GM18909 (cell line): ENCODE results near the gene UBR1.
"Not testable (repeated sequence)": the region's sequence is repeated elsewhere in the genome, so short reads cannot be mapped to it uniquely, and the experiment has no call there.

Source experiments
- ATAC-seq: cut with Tn5 transposase; IDR thresholded peaks from one replicate; pipeline ENCODE4 v1.9.1; 2021; ENCODE audit warnings: mild to moderate bottlenecking; ENCODE audit not compliant: unreplicated experiment, poor library complexity

Gene UBR1

GRCh38 chr15:42984493-42985034, 121.3 kb downstream of the UBR1 start:
- ATAC-seq, result no peak

DNA sequence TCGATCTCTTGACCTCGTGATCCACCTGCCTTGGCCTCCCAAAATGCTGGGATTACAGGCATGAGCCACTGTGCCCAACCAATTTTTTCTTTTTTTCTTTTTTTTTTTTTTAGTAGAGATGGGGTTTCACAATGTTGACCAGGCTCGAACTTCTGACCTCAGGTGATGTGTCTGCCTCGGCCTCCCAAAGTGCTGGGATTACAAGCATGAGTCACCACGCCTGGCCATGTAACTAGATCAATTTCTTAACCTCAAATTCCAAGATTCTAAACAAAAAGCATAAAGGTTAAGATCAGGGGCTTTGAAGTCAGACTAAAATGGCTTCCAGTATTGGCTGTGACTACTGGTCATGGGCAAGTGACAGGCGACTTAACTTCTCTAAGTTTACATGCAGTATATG, 126.7 kb downstream of the UBR1 start:
- not testable (repeated sequence) for ATAC-seq

DNA sequence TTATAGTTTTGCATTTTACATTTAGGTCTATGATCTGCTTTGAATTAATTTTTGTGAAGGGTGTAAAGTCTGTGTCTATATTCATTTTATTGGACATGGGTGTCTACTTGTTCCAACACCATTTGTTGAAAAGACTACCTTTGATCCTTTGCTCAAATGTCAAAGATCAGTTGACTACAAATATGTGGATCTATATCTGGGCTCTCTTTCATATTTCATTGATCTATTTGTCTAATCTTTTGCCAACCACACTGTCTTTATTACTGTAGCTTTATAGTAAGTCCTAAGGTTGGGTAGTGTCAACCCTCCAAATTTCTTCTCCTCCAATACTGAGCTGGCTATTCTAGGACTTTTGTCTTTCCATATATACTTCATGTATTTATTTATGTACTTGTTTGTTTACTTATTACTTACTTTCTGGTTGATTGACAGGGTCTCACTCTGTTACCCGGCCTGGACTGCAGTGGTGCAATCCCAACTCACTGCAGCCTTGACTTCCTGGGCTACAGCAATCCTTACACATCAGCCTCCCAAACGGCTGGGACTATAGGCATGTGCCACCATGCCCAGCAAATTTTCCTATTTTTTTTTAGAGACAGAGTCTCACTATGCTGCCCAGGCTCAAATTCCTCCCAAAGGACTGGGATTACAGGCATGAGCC, 131.5 kb downstream of the UBR1 start:
- ATAC-seq, result no peak

DNA sequence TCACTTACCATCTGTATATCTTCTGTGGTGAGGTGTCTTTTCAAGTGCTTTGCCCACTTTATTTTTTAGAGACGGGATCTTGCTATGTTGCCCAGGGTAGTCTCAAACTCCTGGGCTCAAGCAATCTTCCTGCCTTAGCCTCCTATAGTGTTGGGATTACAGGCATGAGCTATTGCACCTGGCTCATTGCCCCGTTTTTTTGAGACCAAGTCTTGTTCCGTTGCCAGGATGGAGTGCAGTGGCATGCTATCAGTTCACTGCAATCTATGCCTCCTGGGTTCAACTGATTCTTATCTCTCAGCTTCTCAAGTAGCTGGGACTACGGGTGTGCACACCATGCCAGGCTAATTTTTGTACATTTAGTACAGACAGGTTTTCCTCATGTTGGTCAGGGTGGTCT, 132.7 kb downstream of the UBR1 start:
- no peak for ATAC-seq

DNA sequence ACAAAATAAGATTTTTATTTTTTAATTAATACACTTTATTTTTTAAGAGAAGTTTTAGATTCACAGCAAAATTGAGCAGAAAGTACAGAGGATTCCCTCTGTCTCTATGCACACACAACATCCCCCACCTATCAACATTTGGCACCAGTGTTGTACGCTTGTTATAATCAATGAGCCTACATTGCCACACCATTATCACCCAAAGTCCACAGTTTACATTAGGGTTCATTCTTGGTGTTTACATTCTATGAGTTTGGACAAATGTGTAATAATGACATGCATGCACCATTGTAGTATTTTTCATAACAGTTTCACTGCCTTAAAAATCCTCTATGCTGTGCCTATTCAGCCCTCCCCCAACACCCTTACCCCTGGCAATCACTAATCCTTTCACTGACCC, 134.0 kb downstream of the UBR1 start:
- ATAC-seq, result no peak

- ATAC-seq, result no peak
Observed at GRCh38 chr15:42964476-42964875, 141.4 kb downstream of the UBR1 start.

DNA sequence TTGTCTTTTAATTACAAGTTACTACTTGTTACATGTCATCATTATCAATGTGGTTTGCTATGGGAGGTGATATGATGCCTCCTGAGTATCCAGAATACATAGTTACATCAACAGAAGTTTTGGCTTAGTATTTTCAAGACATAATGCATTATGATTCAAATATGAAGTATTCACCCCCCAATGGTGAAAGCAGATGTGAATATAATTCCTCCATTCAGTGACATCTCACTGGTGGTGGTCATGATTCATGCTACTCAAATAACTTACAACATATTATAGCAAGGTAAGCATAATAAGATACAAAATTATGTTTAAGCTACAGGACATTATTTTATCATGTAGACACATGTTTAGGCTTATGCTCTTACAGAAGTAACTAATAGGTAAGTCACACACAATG, 150.3 kb downstream of the UBR1 start:
- no peak for ATAC-seq

DNA sequence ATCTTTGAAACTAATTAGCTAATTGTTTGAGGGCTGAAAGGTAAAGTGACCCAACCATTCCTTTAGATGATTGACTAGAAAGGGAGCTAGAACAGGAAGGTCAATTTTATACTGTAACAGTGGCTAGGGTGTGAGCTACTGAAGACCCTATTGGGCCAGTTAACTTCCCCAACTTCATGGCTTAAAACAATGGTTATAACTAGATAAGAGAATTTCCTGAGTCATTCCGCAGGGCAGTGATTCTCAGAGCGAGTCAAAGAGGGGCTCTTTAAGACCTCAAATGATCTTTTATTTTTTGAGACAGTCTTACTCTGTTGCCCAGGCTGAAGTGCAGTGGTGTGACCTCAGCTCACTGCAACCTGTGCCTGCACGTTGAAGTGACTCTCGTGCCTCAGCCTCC, 151.5 kb downstream of the UBR1 start:
- ATAC-seq, result no peak

- not testable (repeated sequence) for ATAC-seq
Observed at GRCh38 chr15:42948898-42949297, 156.9 kb downstream of the UBR1 start.

DNA sequence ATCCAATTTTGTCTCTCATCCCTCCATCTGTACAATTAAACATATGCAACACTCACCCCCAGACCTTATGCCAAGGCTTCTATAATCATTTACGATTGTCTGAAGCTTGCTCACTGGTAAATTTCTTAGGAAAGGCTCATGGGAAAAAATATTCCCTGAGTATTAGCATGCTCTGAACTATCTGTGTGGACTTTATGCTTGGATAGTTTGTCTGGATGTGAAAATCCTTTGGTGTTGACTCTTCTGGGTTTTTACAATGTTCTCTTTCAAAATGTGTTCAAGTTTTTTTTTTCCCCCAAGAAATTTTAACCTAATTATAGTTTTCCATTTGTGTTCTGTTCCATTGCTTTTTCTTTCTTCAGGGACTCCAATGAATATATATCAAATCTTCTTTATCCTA, 165.3 kb downstream of the UBR1 start:
- no peak for ATAC-seq

DNA sequence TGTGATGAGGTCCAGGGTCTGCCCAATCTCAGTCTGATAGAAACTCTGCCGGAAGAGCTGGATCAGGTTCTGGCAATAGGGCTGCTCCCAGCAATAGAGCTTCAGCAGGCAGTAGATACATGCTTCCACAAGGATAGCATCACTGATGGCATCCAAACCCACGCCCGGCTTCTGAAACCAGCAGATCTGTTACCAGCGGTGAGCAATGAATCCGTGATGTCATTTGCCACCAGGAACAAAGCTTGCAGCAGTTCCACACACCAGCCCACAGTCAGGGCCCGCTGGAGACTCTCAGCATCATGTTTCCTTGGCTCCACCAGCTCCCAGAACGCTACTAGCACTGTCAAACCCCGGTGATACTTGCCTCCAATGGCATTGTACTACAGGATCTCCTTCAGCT, 166.0 kb downstream of the UBR1 start:
- ATAC-seq, result no peak

DNA sequence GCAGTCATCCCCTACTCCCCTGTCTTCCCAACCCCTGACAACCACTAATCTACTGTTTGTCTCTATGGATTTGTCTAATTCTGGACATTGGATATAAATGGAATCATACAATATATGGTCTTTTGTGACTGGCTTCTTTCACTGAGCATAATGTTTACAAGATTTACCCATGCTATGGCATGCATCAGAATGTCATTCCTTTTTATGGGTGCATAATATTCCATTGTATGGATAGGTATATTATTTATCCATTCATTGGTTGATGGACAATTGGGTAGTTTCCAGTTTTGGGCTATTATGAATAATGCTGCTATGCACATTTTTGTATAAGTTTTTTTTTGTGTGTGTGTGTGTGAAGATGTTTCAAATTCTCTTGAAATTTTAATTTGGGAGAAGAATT, 168.7 kb downstream of the UBR1 start:
- ATAC-seq, result no peak

DNA sequence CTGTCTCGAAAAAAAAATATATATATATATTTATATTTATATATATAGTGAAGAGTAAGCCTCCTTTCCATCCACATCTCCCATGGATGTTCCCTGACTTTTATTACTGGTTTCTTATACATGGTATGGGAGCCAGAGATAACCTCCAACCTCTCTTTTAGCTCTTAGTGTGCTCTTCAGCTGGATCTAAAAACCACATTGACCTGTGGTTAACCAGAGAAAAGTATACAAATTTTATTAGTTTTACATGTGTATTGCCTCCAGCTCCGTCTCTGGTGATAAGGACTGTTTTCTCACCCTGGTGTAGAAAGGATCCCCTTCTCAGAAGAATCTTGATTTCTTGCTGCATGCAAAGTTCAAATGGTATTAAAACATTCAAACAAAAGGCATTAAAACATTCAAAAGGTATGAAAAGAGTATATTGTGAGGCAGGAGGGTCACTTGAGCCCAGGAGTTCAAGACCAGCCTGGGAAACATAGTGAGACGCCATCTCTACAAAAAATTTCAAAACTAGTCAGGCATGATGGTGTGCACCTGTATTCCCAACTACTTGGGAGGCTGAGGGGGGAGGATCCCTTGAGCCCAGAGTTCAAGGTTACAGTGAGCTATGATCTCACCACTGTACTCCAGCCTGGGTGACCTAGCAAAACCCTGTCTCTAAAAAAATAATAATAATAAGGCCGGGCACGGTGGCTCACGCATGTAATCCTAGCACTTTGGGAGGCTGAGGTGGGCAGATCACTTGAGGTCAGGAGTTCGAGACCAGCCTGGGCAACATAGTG, 171.8 kb downstream of the UBR1 start:
- no peak for ATAC-seq

GRCh38 chr15:42932833-42933515, 172.9 kb downstream of the UBR1 start:
- ATAC-seq, result no peak

DNA sequence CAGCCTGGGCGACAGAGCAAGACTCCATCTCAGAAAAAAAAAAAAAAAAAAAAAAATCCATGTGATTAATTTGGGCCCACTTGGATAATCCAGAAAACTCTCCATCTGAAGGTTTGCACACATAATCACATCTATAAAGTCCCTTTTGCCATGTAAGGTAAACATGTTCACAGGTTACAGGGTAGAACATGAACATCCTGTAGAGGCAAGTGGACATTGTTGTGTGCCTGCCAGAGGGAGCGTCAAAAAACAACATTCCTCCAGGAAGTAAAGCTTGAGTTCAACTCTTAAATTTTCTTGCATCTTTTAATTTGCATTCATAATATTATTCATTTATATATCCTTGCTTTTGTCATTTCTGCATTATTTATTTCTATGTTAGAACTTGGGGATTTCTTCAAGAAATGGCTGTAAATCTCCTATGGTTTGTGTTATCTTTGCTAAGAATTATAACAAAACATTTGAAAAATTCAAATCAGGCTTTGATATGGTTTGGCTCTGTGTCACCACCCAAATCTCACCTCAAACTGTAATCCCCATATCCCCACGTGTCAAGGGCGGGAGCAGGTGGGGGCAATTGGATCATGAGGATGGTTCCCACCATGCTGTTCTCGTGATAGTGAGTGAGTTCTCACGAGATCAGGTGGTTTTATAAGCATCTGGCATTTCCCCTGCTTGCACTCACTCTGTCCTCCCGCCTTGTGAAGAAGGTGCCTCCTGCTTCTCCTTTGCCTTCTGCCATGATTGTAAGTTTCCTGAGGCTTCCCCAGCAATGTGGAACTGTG, 173.9 kb downstream of the UBR1 start:
- no peak for ATAC-seq

DNA sequence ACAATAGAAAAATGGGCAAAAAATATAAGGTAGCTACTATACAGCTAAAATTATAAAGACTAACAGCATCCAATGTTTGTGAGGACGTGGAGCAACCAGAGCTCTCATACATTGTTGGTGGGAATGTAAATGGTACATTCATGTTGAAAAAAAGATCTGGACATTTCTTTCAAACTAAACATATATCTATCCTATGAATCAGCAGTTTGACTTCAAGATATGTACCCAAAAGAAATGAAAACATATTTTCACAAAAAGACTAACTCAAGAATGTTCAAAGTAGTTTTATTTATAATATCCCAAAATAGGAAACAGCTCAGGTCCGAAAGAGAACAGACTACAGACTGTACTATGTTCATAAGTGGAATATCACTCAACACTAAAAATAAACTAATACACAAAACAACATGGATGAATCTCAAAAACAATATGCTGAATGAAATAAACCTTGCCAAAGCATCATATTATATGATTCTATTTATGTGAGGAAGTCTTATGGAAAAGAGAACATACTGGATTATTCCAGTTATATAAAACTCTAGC, 176.5 kb downstream of the UBR1 start:
- no peak for ATAC-seq

- ATAC-seq, result no peak
Observed at GRCh38 chr15:42921342-42921731, 184.5 kb downstream of the UBR1 start.

- ATAC-seq, result peak; percentile 96
Observed at GRCh38 chr15:42920519-42921341, 185.1 kb downstream of the UBR1 start, which contains the start of gene TTBK2. TTBK2 (minus strand) TSS chr15:42920778; CDS start chr15:42878617, 42,161 bp downstream.
